Breast epithelium (tissue), 3 donors: ENCODE results near the gene ABCC1.

Experiments
- POLR2A ChIP-seq: fragments of 450-650 bp; IDR thresholded peaks from one replicate; pipeline ENCODE4 v1.6.1; 2016; ENCODE audit warnings: antibody characterized with exemption, mild to moderate bottlenecking, moderate library complexity
- POLR2AphosphoS5 ChIP-seq, 3 donors: sonication (generic); formaldehyde crosslinking; IDR thresholded peaks; one replicate each; pipeline ENCODE4 v1.6.1; 2017; ENCODE audit warnings: antibody characterized with exemption in 3 of 3
- TF ChIP-seq, protein P1 (sequence below), 3 donors: fragments of 450-650 bp; IDR thresholded peaks; one replicate each; pipeline ENCODE4 v1.5.1; 2016 to 2017; ENCODE audit warnings: antibody characterized with exemption in 3 of 3, mild to moderate bottlenecking in 3 of 3, moderate library complexity in 3 of 3

DNA sequence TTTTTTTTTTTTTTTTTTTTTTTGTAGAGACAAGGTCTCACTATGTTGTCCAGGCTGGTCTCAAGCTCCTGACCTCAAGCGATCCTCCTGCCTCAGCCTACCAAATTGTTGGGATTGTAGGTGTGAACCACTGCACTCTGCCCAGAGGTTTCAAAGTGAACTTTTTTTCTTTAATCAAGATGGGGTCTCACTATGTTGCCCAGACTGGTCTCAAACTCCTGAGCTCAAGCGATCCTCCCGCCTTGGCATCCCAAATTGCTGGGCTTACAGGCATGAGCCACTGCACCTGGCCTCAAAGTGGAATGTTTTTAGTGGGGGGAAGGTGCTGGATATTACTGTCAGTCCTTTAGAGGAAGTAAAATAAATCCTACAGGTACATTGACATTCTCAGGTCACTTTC lies 49.1 kb upstream of the ABCC1 start:
- TF ChIP-seq POLR2A (no peak), POLR2AphosphoS5 (IDR thresholded peaks at IDR 0.05) (no peak)
- TF ChIP-seq, protein P1, sequence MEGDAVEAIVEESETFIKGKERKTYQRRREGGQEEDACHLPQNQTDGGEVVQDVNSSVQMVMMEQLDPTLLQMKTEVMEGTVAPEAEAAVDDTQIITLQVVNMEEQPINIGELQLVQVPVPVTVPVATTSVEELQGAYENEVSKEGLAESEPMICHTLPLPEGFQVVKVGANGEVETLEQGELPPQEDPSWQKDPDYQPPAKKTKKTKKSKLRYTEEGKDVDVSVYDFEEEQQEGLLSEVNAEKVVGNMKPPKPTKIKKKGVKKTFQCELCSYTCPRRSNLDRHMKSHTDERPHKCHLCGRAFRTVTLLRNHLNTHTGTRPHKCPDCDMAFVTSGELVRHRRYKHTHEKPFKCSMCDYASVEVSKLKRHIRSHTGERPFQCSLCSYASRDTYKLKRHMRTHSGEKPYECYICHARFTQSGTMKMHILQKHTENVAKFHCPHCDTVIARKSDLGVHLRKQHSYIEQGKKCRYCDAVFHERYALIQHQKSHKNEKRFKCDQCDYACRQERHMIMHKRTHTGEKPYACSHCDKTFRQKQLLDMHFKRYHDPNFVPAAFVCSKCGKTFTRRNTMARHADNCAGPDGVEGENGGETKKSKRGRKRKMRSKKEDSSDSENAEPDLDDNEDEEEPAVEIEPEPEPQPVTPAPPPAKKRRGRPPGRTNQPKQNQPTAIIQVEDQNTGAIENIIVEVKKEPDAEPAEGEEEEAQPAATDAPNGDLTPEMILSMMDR (IDR thresholded peaks at IDR 0.05): no peak
